ENCODE results near the gene FOXRED2. TPM values are rescaled to one million over a fixed set of nuclear protein-coding genes. Genes with fewer than 3 reads are reported as not detected.

The FOXRED2 gene
- total and polyA plus RNA-seq, 2 of the 8 experiments (the other 6 are each of a cell fraction or from before 2014, with no cell fraction given), result 11.5 to 27.8 TPM

GRCh38 chr22:36447632-36448031, 59.2 kb downstream of the FOXRED2 start (continued):
- TF ChIP-seq CTBP2 (IDR thresholded peaks at IDR 0.05; ENCODE audit: borderline replicate concordance, insufficient read depth, insufficient read length, low read length) (no peak), CHD1 (IDR thresholded peaks at IDR 0.05; ENCODE audit: low read depth, low read length) (no peak)
